HepG2 (cell line): Measurements from ENCODE around the gene ARRDC4.

Source experiments
- NR3C1 ChIP-seq: sonication (generic); formaldehyde crosslinking; IDR thresholded peaks from 2 replicates; pipeline ENCODE4 v1.4.0; 2020; ENCODE audit warnings: missing genetic modification reagents
- PBX3 ChIP-seq: sonication (generic); formaldehyde crosslinking; IDR thresholded peaks from 2 replicates; pipeline ENCODE4 v1.8.1; 2023; ENCODE audit warnings: missing genetic modification reagents, inconsistent platforms, borderline replicate concordance

DNA sequence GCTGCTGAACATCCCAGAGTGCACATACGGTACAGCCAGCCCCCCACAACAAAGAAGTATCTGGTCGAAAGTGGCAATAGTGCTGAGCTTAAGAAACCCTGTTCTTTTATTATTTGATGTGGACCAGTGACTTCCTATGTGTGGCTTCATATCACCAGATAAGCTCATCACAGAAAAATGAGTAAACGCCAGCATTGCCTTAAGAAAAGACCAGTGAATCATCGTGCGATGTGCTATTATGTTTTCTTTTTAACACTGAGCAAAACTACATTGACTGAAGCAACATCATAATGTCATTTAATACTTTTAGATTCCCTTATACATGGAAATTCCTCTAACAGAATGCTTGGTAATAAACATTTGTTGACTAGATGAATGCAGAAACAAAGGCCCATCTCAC, 45.2 kb upstream of the ARRDC4 start:
- no peak for TF ChIP-seq NR3C1 (CRISPR knock-in tag)
- no peak for TF ChIP-seq PBX3 (CRISPR knock-in tag)
